GM23338 (cell line): ENCODE data around the gene ERMARD. TPM values are rescaled to one million over a fixed set of nuclear protein-coding genes. Genes with fewer than 3 reads are reported as not detected.

Experiments used
- ATAC-seq: fragments of 200-7000 bp; cut with Tn5 transposase; 3 replicates; pipeline ENCODE4 v1.9.1; 2020
- DNase-seq: peaks from one replicate; pipeline ENCODE4 v3.0.0-alpha.2; 2015; ENCODE audit warnings: low spot score
- H2AFZ ChIP-seq: fragments of 200-600 bp; sonication (generic); 2 replicates; pipeline ENCODE4 v1.8.0; 2016; ENCODE audit warnings: antibody characterized with exemption, mild to moderate bottlenecking, moderate library complexity
- H3F3A ChIP-seq: fragments of 200-600 bp; sonication (generic); replicated peaks from 2 replicates; pipeline ENCODE4 v1.8.0; 2017; ENCODE audit warnings: antibody characterized with exemption, mixed run types, low read depth
- H3K27ac ChIP-seq: fragments of 200-600 bp; sonication (generic); 2 replicates; pipeline ENCODE4 v1.6.1; 2016; ENCODE audit warnings: low read depth
- H3K27me3 ChIP-seq: fragments of 200-600 bp; sonication (generic); 2 replicates; pipeline ENCODE4 v1.8.0; 2016; ENCODE audit warnings: mild to moderate bottlenecking, mixed run types, moderate library complexity; ENCODE audit not compliant: insufficient read depth
- H3K36me3 ChIP-seq: fragments of 200-600 bp; sonication (generic); 2 replicates; pipeline ENCODE4 v1.8.0; 2016; ENCODE audit warnings: mild to moderate bottlenecking; ENCODE audit not compliant: insufficient read depth
- H3K4me1 ChIP-seq: fragments of 200-600 bp; sonication (generic); 2 replicates; pipeline ENCODE4 v1.8.0; 2016; ENCODE audit warnings: mild to moderate bottlenecking, moderate library complexity; ENCODE audit not compliant: insufficient read depth
- H3K4me2 ChIP-seq: fragments of 200-600 bp; sonication (generic); 2 replicates; pipeline ENCODE4 v1.7.1; 2017; ENCODE audit warnings: mixed run types
- H3K4me3 ChIP-seq: fragments of 200-600 bp; sonication (generic); 2 replicates; pipeline ENCODE4 v1.6.1; 2016; ENCODE audit warnings: mixed run types
- H3K79me2 ChIP-seq: fragments of 200-600 bp; sonication (generic); replicated peaks from 2 replicates; pipeline ENCODE4 v1.8.0; 2017; ENCODE audit warnings: mild to moderate bottlenecking; ENCODE audit not compliant: insufficient read depth
- H3K9me2 ChIP-seq: fragments of 200-600 bp; sonication (generic); 2 replicates; pipeline ENCODE4 v1.8.0; 2017; ENCODE audit not compliant: insufficient read depth
- H4K20me1 ChIP-seq: fragments of 200-600 bp; sonication (generic); replicated peaks from 2 replicates; pipeline ENCODE4 v1.8.0; 2017; ENCODE audit warnings: mild to moderate bottlenecking; ENCODE audit not compliant: insufficient read depth
- H3K27ac Mint-ChIP-seq: 2 replicates; pipeline ENCODE4 v1.8.0; 2020; ENCODE audit warnings: inconsistent platforms, mild to moderate bottlenecking, moderate library complexity, mixed read lengths
- H3K27me3 Mint-ChIP-seq: 3 replicates; pipeline ENCODE4 v1.8.0; 2022; ENCODE audit warnings: low read depth, mild to moderate bottlenecking, moderate library complexity, mixed read lengths, inconsistent platforms; ENCODE audit not compliant: insufficient read depth, poor library complexity
- H3K36me3 Mint-ChIP-seq: 3 replicates; pipeline ENCODE4 v1.8.0; 2021; ENCODE audit warnings: low read depth, mild to moderate bottlenecking, inconsistent platforms, moderate library complexity, mixed read lengths
- H3K4me1 Mint-ChIP-seq: 3 replicates; pipeline ENCODE4 v1.8.0; 2020; ENCODE audit warnings: mild to moderate bottlenecking, inconsistent platforms, mixed read lengths
- H3K4me3 Mint-ChIP-seq: 3 replicates; pipeline ENCODE4 v1.8.0; 2021; ENCODE audit warnings: moderate library complexity, mild to moderate bottlenecking, inconsistent platforms, mixed read lengths
- H3K9me3 Mint-ChIP-seq: 3 replicates; pipeline ENCODE4 v1.8.0; 2020; ENCODE audit warnings: moderate library complexity, mild to moderate bottlenecking, inconsistent platforms, mixed read lengths
- CREB1 ChIP-seq: fragments of 250-450 bp; sonication (Bioruptor Pico); IDR thresholded peaks from 2 replicates; pipeline ENCODE4 v1.5.0; 2020; ENCODE audit warnings: low read depth, mild to moderate bottlenecking, moderate library complexity
- EZH2phosphoT487 ChIP-seq: fragments of 200-600 bp; sonication (generic); IDR thresholded peaks from one replicate; pipeline ENCODE4 v1.8.1; 2018; ENCODE audit warnings: antibody characterized with exemption; ENCODE audit not compliant: unreplicated experiment
- POLR2AphosphoS5 ChIP-seq: IDR thresholded peaks from 2 replicates; pipeline ENCODE4 v1.6.1; 2016; ENCODE audit warnings: antibody characterized with exemption, low read depth
- STAT1 ChIP-seq: IDR thresholded peaks from one replicate; pipeline ENCODE4 v1.6.1; 2016; ENCODE audit warnings: antibody characterized with exemption; ENCODE audit not compliant: unreplicated experiment
- polyA plus RNA-seq: library from polyadenylated mRNA; unstranded; fragments of >200 nt; fragmentation: Nextera tagmentation; extraction: Ambion mirVana; gene quantifications from 2 replicates; pipeline ENCODE4 v1.2.1, GENCODE V29; 2016
- total RNA-seq: library from RNA; depleted of rRNA; stranded (reverse); fragments of >200 nt; shearing (Covaris generic); gene quantifications from 2 replicates; pipeline ENCODE4 v1.2.3, GENCODE V29; 2014
- TF ChIP-seq, protein P1 (sequence below): IDR thresholded peaks from one replicate; pipeline ENCODE4 v1.6.1; 2018; ENCODE audit warnings: antibody characterized with exemption; ENCODE audit not compliant: unreplicated experiment
- TF ChIP-seq, protein P2 (sequence below), 2 experiments: fragments of 200-600 bp in 1 of 2; sonication (generic) in 1 of 2; conservative IDR thresholded peaks; 2 replicates each; pipeline versions ENCODE4 v1.5.1 to v1.6.1; 2016 to 2017; ENCODE audit warnings: antibody characterized with exemption in 2 of 2, low read depth in 2 of 2, mild to moderate bottlenecking in 2 of 2, moderate library complexity in 1 of 2

The ERMARD gene
- total and polyA plus RNA-seq, 2 experiments from 2014 or later, result 7.6 to 8.6 TPM

DNA sequence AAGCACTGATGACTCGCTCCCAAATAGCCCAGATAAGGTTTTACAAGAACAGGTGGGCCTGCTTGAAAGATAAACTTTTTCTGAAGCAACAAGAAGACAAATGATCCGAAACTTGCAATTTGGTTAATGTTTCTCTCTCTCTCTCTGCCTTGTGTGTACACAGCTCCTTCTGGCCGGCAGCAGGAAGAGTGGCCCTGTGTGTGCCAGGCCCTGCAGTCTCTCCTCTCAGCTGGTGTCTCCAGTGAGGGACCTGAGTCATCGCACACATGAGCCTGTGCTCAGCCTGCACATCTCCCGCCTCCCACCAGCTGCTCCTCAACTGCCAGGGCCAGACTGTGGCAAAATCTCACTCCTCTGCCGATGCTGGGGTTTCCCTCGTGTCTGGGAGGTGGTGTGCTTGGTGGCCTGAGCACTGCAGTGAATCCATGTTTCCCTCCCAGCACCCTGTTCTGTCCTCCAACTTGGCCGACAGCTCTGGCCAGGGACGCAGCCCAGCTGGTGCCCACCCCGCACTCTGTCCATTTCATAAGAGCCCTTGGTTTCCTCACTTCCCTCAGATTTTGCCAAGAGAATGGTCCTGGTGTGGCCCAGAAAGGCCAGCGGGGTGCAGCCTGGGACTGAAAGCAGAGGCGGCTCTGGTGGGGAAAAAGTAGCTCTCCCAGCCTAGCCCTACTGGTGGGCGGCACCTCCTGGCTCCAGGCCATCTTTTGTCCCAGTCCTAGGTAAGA lies 49.4 kb downstream of the ERMARD start:
- H3K4me1 ChIP-seq, result no peaks in the 10 kb centered on the region
- no peaks in the 10 kb centered on the region; the same call in 2 of the 3 replicates for H3K36me3 Mint-ChIP-seq
- H2AFZ ChIP-seq, result peak overlapping the region; percentile 87
- no peak overlapping the region for H3K4me2 ChIP-seq
- H3K4me1 Mint-ChIP-seq, result peaks cover 8% of the 10 kb centered on the region
- ATAC-seq, result peak; percentile 71
- DNase-seq, result no peak
- H3K9me3 Mint-ChIP-seq, result no peaks in the 10 kb centered on the region; the same call in 2 of the 3 replicates
- no peaks in the 10 kb centered on the region for H3K27me3 ChIP-seq
- H3K36me3 ChIP-seq, result no peaks in the 10 kb centered on the region
- H3K27ac ChIP-seq, result no peak overlapping the region
- H3K27me3 Mint-ChIP-seq, result peaks cover 15% of the 10 kb centered on the region
- no peak overlapping the region for H3K4me3 ChIP-seq
- TF ChIP-seq, protein P1, sequence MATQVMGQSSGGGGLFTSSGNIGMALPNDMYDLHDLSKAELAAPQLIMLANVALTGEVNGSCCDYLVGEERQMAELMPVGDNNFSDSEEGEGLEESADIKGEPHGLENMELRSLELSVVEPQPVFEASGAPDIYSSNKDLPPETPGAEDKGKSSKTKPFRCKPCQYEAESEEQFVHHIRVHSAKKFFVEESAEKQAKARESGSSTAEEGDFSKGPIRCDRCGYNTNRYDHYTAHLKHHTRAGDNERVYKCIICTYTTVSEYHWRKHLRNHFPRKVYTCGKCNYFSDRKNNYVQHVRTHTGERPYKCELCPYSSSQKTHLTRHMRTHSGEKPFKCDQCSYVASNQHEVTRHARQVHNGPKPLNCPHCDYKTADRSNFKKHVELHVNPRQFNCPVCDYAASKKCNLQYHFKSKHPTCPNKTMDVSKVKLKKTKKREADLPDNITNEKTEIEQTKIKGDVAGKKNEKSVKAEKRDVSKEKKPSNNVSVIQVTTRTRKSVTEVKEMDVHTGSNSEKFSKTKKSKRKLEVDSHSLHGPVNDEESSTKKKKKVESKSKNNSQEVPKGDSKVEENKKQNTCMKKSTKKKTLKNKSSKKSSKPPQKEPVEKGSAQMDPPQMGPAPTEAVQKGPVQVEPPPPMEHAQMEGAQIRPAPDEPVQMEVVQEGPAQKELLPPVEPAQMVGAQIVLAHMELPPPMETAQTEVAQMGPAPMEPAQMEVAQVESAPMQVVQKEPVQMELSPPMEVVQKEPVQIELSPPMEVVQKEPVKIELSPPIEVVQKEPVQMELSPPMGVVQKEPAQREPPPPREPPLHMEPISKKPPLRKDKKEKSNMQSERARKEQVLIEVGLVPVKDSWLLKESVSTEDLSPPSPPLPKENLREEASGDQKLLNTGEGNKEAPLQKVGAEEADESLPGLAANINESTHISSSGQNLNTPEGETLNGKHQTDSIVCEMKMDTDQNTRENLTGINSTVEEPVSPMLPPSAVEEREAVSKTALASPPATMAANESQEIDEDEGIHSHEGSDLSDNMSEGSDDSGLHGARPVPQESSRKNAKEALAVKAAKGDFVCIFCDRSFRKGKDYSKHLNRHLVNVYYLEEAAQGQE, result no peak
- TF ChIP-seq, protein P2, sequence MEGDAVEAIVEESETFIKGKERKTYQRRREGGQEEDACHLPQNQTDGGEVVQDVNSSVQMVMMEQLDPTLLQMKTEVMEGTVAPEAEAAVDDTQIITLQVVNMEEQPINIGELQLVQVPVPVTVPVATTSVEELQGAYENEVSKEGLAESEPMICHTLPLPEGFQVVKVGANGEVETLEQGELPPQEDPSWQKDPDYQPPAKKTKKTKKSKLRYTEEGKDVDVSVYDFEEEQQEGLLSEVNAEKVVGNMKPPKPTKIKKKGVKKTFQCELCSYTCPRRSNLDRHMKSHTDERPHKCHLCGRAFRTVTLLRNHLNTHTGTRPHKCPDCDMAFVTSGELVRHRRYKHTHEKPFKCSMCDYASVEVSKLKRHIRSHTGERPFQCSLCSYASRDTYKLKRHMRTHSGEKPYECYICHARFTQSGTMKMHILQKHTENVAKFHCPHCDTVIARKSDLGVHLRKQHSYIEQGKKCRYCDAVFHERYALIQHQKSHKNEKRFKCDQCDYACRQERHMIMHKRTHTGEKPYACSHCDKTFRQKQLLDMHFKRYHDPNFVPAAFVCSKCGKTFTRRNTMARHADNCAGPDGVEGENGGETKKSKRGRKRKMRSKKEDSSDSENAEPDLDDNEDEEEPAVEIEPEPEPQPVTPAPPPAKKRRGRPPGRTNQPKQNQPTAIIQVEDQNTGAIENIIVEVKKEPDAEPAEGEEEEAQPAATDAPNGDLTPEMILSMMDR (conservative IDR thresholded peaks at IDR 0.05; ENCODE audit: low read depth in 2 of 2), result 0 out of 4 replicates have a peak, but pooled peaks of 1 of the 2 experiments have one; percentile 8
- no peaks in the 10 kb centered on the region for H4K20me1 ChIP-seq
- no peaks in the 10 kb centered on the region for H3K9me2 ChIP-seq
- H3K4me3 Mint-ChIP-seq, result no peak overlapping the region
- no peaks in the 10 kb centered on the region for H3F3A ChIP-seq
- no peaks in the 10 kb centered on the region for H3K79me2 ChIP-seq
- H3K27ac Mint-ChIP-seq, result no peak overlapping the region

- H4K20me1 ChIP-seq, result no peaks in the 10 kb centered on the region
- no peak overlapping the region for H3K27ac Mint-ChIP-seq
- H3K36me3 ChIP-seq, result no peaks in the 10 kb centered on the region
- no peaks in the 10 kb centered on the region for H3K9me2 ChIP-seq
- no peak overlapping the region for H3K27ac ChIP-seq
- H3K4me1 ChIP-seq, result no peaks in the 10 kb centered on the region
- DNase-seq, result no peak
- peaks cover 17% of the 10 kb centered on the region for H3K27me3 Mint-ChIP-seq
- H3K4me2 ChIP-seq, result no peak overlapping the region
- H2AFZ ChIP-seq, result peak overlapping the region; percentile 87; the same call in 1 of the 2 replicates
- H3K4me1 Mint-ChIP-seq, result peaks cover 8% of the 10 kb centered on the region
- H3F3A ChIP-seq, result no peaks in the 10 kb centered on the region
- no peaks in the 10 kb centered on the region for H3K79me2 ChIP-seq
- ATAC-seq, result peak; percentile 57
- no peak overlapping the region for H3K4me3 ChIP-seq
- no peaks in the 10 kb centered on the region; the same call in 2 of the 3 replicates for H3K9me3 Mint-ChIP-seq
- H3K36me3 Mint-ChIP-seq, result no peaks in the 10 kb centered on the region; the same call in 2 of the 3 replicates
- H3K4me3 Mint-ChIP-seq, result no peak overlapping the region
- H3K27me3 ChIP-seq, result no peaks in the 10 kb centered on the region
- TF ChIP-seq STAT1 (no peak), POLR2AphosphoS5 (no peak), EZH2phosphoT487 (no peak), CREB1 (CRISPR knock-in tag) (no peak)
- TF ChIP-seq, protein P1, result no peak
Measured at GRCh38 chr6:169801396-169802160, 50.2 kb downstream of the ERMARD start.
